Stimulated activated CD8-positive, alpha-beta memory T cell treated with anti-CD3 and anti-CD28 coated beads, Interleukin-15, amount 100 ng/mL, for 1 hour (primary cell): ENCODE measurements around the gene ARAP3.
"Not testable (repeated sequence)": the region's sequence is repeated elsewhere in the genome, so short reads cannot be mapped to it uniquely, and the experiment has no call there.

Experiments
- DNase-seq: peaks from one replicate; pipeline ENCODE4 v3.0.0-alpha.2; 2020; ENCODE audit warnings: low read depth

ARAP3 gene

GRCh38 chr5:141681695-141682641 is at the start of gene ARAP3:
Gene ARAP3, minus strand, starts transcription at chr5:141682230. Its CDS starts 1,744 bp downstream, at chr5:141680486.
- DNase-seq: no peak

GRCh38 chr5:141729387-141730006 is 47.5 kb upstream of the ARAP3 start:
- no peak for DNase-seq

GRCh38 chr5:141725891-141726290 is 43.9 kb upstream of the ARAP3 start:
- no peak for DNase-seq

GRCh38 chr5:141725174-141725573 is 43.1 kb upstream of the ARAP3 start:
- not testable (repeated sequence) for DNase-seq

GRCh38 chr5:141722266-141722665 is 40.2 kb upstream of the ARAP3 start:
- no peak for DNase-seq

- no peak for DNase-seq
Measured at GRCh38 chr5:141717043-141717442, 35.0 kb upstream of the ARAP3 start.

- no peak for DNase-seq
Measured at GRCh38 chr5:141716468-141716867, 34.4 kb upstream of the ARAP3 start.

GRCh38 chr5:141716009-141716408 is 34.0 kb upstream of the ARAP3 start:
- no peak for DNase-seq

- DNase-seq: no peak
Measured at GRCh38 chr5:141715346-141715905, 33.4 kb upstream of the ARAP3 start.

GRCh38 chr5:141714542-141715310 is 32.7 kb upstream of the ARAP3 start:
- no peak for DNase-seq

GRCh38 chr5:141713616-141714309 is 31.7 kb upstream of the ARAP3 start:
- no peak for DNase-seq

- DNase-seq: no peak
Measured at GRCh38 chr5:141711687-141712086, 29.7 kb upstream of the ARAP3 start.

GRCh38 chr5:141709699-141710267 is 27.8 kb upstream of the ARAP3 start:
- no peak for DNase-seq

- DNase-seq: no peak
Measured at GRCh38 chr5:141708016-141708415, 26.0 kb upstream of the ARAP3 start.

- DNase-seq: no peak
Measured at GRCh38 chr5:141707510-141707909, 25.5 kb upstream of the ARAP3 start.

GRCh38 chr5:141706121-141706520 is 24.1 kb upstream of the ARAP3 start:
- DNase-seq: no peak

GRCh38 chr5:141705469-141705868 is 23.4 kb upstream of the ARAP3 start:
- DNase-seq: no peak

GRCh38 chr5:141704782-141705297 is 22.8 kb upstream of the ARAP3 start:
- no peak for DNase-seq

GRCh38 chr5:141703133-141703561 is 21.1 kb upstream of the ARAP3 start:
- DNase-seq: no peak

- no peak for DNase-seq
Measured at GRCh38 chr5:141701360-141702119, 19.5 kb upstream of the ARAP3 start.
